ENCODE measurements around the gene NAA15. TPM values are rescaled to one million over a fixed set of nuclear protein-coding genes. Genes with fewer than 3 reads are reported as not detected.
A peak's percentile ranks its signal among the peaks of the same experiment; 100 is the strongest.

NAA15 gene
- total and polyA plus RNA-seq, 3 donors from 2014 or later, result 16.8 to 35.4 (median 33.9) TPM

GRCh38 chr4:139367421-139368090 lies 66.3 kb downstream of the NAA15 start:
- H3K9me3 ChIP-seq, result no peaks in the 10 kb centered on the region
- no peak for TF ChIP-seq POLR2A (IDR thresholded peaks at IDR 0.05)
- no peak for TF ChIP-seq CTCF (IDR thresholded peaks at IDR 0.05)
- intact Hi-C loops (cut with DNase I; ENCODE audit: low total_unique reads), result no loop called here
- H3K4me1 ChIP-seq, result peaks cover 4% of the 10 kb centered on the region
- H3K36me3 ChIP-seq (ENCODE audit: low read depth, missing control alignments), result no peaks in the 10 kb centered on the region
- WGBS, 2 donors, result 63% methylated on average over 1 of the region's 1 CpG
- H3K27me3 ChIP-seq, result no peaks in the 10 kb centered on the region
- no peak overlapping the region for H3K4me3 ChIP-seq
- peak overlapping the region in 1 of 2 donors; percentile 26 for H3K27ac ChIP-seq
- DNase-seq, result peak; percentile 46

GRCh38 chr4:139368998-139369397 lies 67.7 kb downstream of the NAA15 start:
- DNase-seq, result no peak
- intact Hi-C loops (cut with DNase I; ENCODE audit: low total_unique reads), result no loop called here
- Histone ChIP-seq H3K4me1 (peaks cover 4% of the 10 kb centered on the region), H3K4me3 (no peak overlapping the region), H3K27ac (no peak overlapping the region), H3K9me3 (no peaks in the 10 kb centered on the region), H3K36me3 (ENCODE audit: low read depth, missing control alignments) (no peaks in the 10 kb centered on the region), H3K27me3 (no peaks in the 10 kb centered on the region)
- no peak for TF ChIP-seq POLR2A (IDR thresholded peaks at IDR 0.05)
- no peak for TF ChIP-seq CTCF (IDR thresholded peaks at IDR 0.05)
- WGBS, 2 donors, result 97 to 98% methylated on average over 1 of the region's 1 CpG

- H3K27ac ChIP-seq, result no peak overlapping the region
- intact Hi-C loops (cut with DNase I; ENCODE audit: low total_unique reads), result no loop called here
- DNase-seq, result no peak
- H3K36me3 ChIP-seq (ENCODE audit: low read depth, missing control alignments), result no peaks in the 10 kb centered on the region
- H3K9me3 ChIP-seq, result no peaks in the 10 kb centered on the region
- H3K4me3 ChIP-seq, result no peak overlapping the region
- WGBS, 2 donors, result 88 to 95% methylated on average over 1 of the region's 1 CpG
- TF ChIP-seq CTCF (IDR thresholded peaks at IDR 0.05) (no peak), POLR2A (IDR thresholded peaks at IDR 0.05) (no peak)
- no peaks in the 10 kb centered on the region for H3K4me1 ChIP-seq
- H3K27me3 ChIP-seq, result no peaks in the 10 kb centered on the region
Observed at GRCh38 chr4:139374251-139374650, 72.9 kb downstream of the NAA15 start.

GRCh38 chr4:139386421-139386820 lies 85.1 kb downstream of the NAA15 start:
- no peak overlapping the region for H3K27ac ChIP-seq
- no peaks in the 10 kb centered on the region for H3K4me1 ChIP-seq
- H3K9me3 ChIP-seq, result no peaks in the 10 kb centered on the region
- no peaks in the 10 kb centered on the region for H3K27me3 ChIP-seq
- WGBS, 2 donors, result 96 to 98% methylated on average over 4 of the region's 4 CpGs
- intact Hi-C loops (cut with DNase I; ENCODE audit: low total_unique reads), result no loop called here
- H3K36me3 ChIP-seq (ENCODE audit: low read depth, missing control alignments), result no peaks in the 10 kb centered on the region
- DNase-seq, result no peak
- TF ChIP-seq CTCF (IDR thresholded peaks at IDR 0.05) (no peak), POLR2A (IDR thresholded peaks at IDR 0.05) (no peak)
- H3K4me3 ChIP-seq, result no peak overlapping the region

GRCh38 chr4:139389102-139389501 lies 87.8 kb downstream of the NAA15 start:
- Histone ChIP-seq H3K9me3 (no peaks in the 10 kb centered on the region), H3K36me3 (ENCODE audit: low read depth, missing control alignments) (no peaks in the 10 kb centered on the region), H3K27me3 (no peaks in the 10 kb centered on the region), H3K27ac (no peak overlapping the region), H3K4me1 (no peaks in the 10 kb centered on the region), H3K4me3 (no peak overlapping the region)
- no peak for DNase-seq
- intact Hi-C loops (cut with DNase I; ENCODE audit: low total_unique reads), result no loop called here
- TF ChIP-seq CTCF (IDR thresholded peaks at IDR 0.05), result no peak
